ENCODE results near the gene DHODH. TPM values are rescaled to one million over a fixed set of nuclear protein-coding genes. Genes with fewer than 3 reads are reported as not detected.
A peak's percentile ranks its signal among the peaks of the same experiment; 100 is the strongest.

DHODH gene
- total and polyA plus RNA-seq, 2 of the 13 experiments (the other 11 are each of a cell fraction or from before 2014, with no cell fraction given) = 10.7 to 16.4 TPM

- peak; percentile 19; the same call in 1 of the 2 replicates for TF ChIP-seq SMC3 (IDR thresholded peaks at IDR 0.05; ENCODE audit: low read length)
- no peak for TF ChIP-seq KLF16 (CRISPR knock-in tag; IDR thresholded peaks at IDR 0.05)
- no peak for TF ChIP-seq ATF7-NPFF (CRISPR knock-in tag; IDR thresholded peaks at IDR 0.05; ENCODE audit: low read depth)
- no peak for TF ChIP-seq ZNF160 (CRISPR knock-in tag; IDR thresholded peaks at IDR 0.05)
- 0 out of 2 replicates have a peak, but pooled peaks have one; percentile 7 for TF ChIP-seq CEBPG (CRISPR knock-in tag; IDR thresholded peaks at IDR 0.05)
- TF ChIP-seq, protein P1, sequence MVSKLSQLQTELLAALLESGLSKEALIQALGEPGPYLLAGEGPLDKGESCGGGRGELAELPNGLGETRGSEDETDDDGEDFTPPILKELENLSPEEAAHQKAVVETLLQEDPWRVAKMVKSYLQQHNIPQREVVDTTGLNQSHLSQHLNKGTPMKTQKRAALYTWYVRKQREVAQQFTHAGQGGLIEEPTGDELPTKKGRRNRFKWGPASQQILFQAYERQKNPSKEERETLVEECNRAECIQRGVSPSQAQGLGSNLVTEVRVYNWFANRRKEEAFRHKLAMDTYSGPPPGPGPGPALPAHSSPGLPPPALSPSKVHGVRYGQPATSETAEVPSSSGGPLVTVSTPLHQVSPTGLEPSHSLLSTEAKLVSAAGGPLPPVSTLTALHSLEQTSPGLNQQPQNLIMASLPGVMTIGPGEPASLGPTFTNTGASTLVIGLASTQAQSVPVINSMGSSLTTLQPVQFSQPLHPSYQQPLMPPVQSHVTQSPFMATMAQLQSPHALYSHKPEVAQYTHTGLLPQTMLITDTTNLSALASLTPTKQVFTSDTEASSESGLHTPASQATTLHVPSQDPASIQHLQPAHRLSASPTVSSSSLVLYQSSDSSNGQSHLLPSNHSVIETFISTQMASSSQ (IDR thresholded peaks at IDR 0.05; ENCODE audit: low read depth) = no peak
- TF ChIP-seq, protein P1 (CRISPR knock-in tag; IDR thresholded peaks at IDR 0.05; ENCODE audit: borderline replicate concordance) = no peak; the same call in 1 of the 2 replicates
- TF ChIP-seq SAFB2 (CRISPR knock-in tag; IDR thresholded peaks at IDR 0.05; ENCODE audit: borderline replicate concordance, low read depth) = no peak
- TF ChIP-seq SSRP1 (CRISPR knock-in tag; IDR thresholded peaks at IDR 0.05) = no peak
- no peak for TF ChIP-seq PHB2 (IDR thresholded peaks at IDR 0.05; ENCODE audit: partially characterized antibody)
- TF ChIP-seq MED1 (CRISPR knock-in tag; IDR thresholded peaks at IDR 0.05) = peak; percentile 59; the same call in 1 of the 2 replicates
- TF ChIP-seq ZFP37 (CRISPR knock-in tag; IDR thresholded peaks at IDR 0.05; ENCODE audit: borderline replicate concordance) = no peak
- no peak for TF ChIP-seq CBX2 (IDR thresholded peaks at IDR 0.05; ENCODE audit: low read depth, low read length)
- no peak for TF ChIP-seq CBX2 (CRISPR knock-in tag; IDR thresholded peaks at IDR 0.05; ENCODE audit: low read depth)
- TF ChIP-seq ATF4 (CRISPR knock-in tag; IDR thresholded peaks at IDR 0.05) = no peak
- no peak for TF ChIP-seq HNRNPUL1 (IDR thresholded peaks at IDR 0.05; ENCODE audit: low read depth, low read length)
- TF ChIP-seq ISL2 (CRISPR knock-in tag; IDR thresholded peaks at IDR 0.05) = peak; percentile 38; the same call in 1 of the 2 replicates
- TF ChIP-seq TCF7L2 (IDR thresholded peaks at IDR 0.05; ENCODE audit: low read depth, low read length) = no peak
- no peak for TF ChIP-seq HHEX (CRISPR knock-in tag; IDR thresholded peaks at IDR 0.05)
- no peak for TF ChIP-seq ZMAT3 (CRISPR knock-in tag; conservative IDR thresholded peaks at IDR 0.05)
- no peak for TF ChIP-seq ZNF501 (CRISPR knock-in tag; IDR thresholded peaks at IDR 0.05)
- TF ChIP-seq, protein P2, sequence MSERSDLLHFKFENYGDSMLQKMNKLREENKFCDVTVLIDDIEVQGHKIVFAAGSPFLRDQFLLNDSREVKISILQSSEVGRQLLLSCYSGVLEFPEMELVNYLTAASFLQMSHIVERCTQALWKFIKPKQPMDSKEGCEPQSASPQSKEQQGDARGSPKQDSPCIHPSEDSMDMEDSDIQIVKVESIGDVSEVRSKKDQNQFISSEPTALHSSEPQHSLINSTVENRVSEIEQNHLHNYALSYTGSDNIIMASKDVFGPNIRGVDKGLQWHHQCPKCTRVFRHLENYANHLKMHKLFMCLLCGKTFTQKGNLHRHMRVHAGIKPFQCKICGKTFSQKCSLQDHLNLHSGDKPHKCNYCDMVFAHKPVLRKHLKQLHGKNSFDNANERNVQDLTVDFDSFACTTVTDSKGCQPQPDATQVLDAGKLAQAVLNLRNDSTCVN (CRISPR knock-in tag; IDR thresholded peaks at IDR 0.05; ENCODE audit: borderline replicate concordance) = peak; percentile 95
- TF ChIP-seq ZHX1 (CRISPR knock-in tag; IDR thresholded peaks at IDR 0.05; ENCODE audit: low read depth) = no peak
- TF ChIP-seq RFX5 (IDR thresholded peaks at IDR 0.05; ENCODE audit: low read depth, low read length) = no peak
Observed at GRCh38 chr16:72023962-72024361, 15.4 kb downstream of the DHODH start (continued).
